Suprapubic skin (tissue), 3 donors: ENCODE data around the gene HLA-DOA.

Experiments used
- CTCF ChIP-seq, 2 donors: fragments of 200-600 bp in 1 of 2; fragments of 450-650 bp in 1 of 2; sonication (generic) in 1 of 2; IDR thresholded peaks; one replicate each; pipeline ENCODE4 v1.5.1; 2016 to 2019; ENCODE audit warnings: antibody characterized with exemption in 2 of 2, mild to moderate bottlenecking in 1 of 2, moderate library complexity in 1 of 2
- POLR2AphosphoS5 ChIP-seq, 3 donors: sonication (generic); formaldehyde crosslinking; IDR thresholded peaks; one replicate each; pipeline ENCODE4 v1.6.1; 2017; ENCODE audit warnings: antibody characterized with exemption in 3 of 3

DNA sequence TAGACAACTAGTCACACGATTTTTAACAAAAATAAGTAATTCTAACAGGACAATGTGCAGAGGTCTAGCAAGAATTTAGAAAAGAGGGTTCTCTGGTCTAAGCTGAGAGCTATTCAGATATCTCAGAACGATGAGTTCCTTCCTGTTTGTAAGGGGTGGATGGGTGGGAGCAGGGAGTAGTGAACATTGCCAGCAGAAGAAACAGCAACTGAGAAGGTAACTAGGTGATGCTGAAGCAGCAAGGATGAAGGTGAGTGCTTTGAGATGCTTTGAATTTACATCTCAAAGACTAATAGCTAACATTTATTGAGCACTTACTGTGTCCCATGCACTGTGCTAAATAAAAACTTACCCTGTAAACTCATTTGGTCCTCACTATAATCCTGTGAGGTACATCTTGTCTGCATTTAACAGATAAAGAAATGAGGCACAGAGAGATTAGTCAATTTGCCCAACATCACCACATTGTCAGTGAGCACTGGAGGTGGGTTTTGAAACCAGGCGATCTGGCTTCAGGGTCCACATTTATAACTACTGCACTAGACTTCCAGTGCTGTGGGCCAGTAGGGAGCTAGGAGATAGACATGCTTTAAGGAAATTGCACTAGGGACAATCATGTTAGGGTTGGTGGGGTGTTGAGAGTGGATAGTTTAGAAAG lies 25.3 kb downstream of the HLA-DOA start:
- TF ChIP-seq CTCF (IDR thresholded peaks at IDR 0.05) (no peak), POLR2AphosphoS5 (IDR thresholded peaks at IDR 0.05) (no peak)
